ENCODE measurements around the gene EPS15.

GRCh38 chr1:51558375-51558924, 39.4 kb upstream of the EPS15 start:
- TF ChIP-seq CEBPB (IDR thresholded peaks at IDR 0.05; ENCODE audit: borderline replicate concordance in 1 of 2, low read depth in 2 of 2, low read length in 2 of 2) (no peak), CTCF (IDR thresholded peaks at IDR 0.05 in 2 of 3, conservative IDR thresholded peaks at IDR 0.05 in 1 of 3; ENCODE audit: control insufficient read depth in 2 of 3, extremely low read depth in 1 of 3, insufficient read depth in 1 of 3, low read depth in 3 of 3, low read length in 3 of 3) (no peak), PRDM15 (CRISPR knock-in tag; IDR thresholded peaks at IDR 0.05) (no peak), SRF (IDR thresholded peaks at IDR 0.05; ENCODE audit: low read depth in 2 of 2, low read length in 2 of 2) (no peak), USF1 (IDR thresholded peaks at IDR 0.05; ENCODE audit: borderline replicate concordance, extremely low read length, insufficient read depth, low read depth, low read length) (no peak), RAD21 (IDR thresholded peaks at IDR 0.05; ENCODE audit: insufficient read depth, low read depth, low read length) (no peak), POLR2AphosphoS5 (IDR thresholded peaks at IDR 0.05; ENCODE audit: low read length) (no peak)
